H1 (cell line): ENCODE data around the gene STX18. TPM values are rescaled to one million over a fixed set of nuclear protein-coding genes. Genes with fewer than 3 reads are reported as not detected.

Source experiments
- CTCF ChIA-PET: fragments of 300-600 bp; sonication (Branson Sonifier 250); formaldehyde crosslinking; loops from one replicate; lab custom pipeline; 2021; ENCODE audit not compliant: partially characterized antibody; lab: Charles Lee
- POLR2A ChIA-PET: fragments of 300-600 bp; sonication (Branson Sonifier 250); formaldehyde crosslinking; loops from one replicate; lab custom pipeline; 2021; ENCODE audit warnings: inconsistent platforms; ENCODE audit not compliant: partially characterized antibody; lab: Charles Lee
- DNase-seq, 2 experiments: peaks; one replicate each; pipeline versions ENCODE4 v3.0.0 to v3.0.0-alpha.2; 2010 to 2022; ENCODE audit warnings: low spot score in 2 of 2, low read depth in 1 of 2, mixed read lengths in 1 of 2
- FAIRE-seq: peaks from 2 replicates; lab custom pipeline; 2011; peaks lifted over from hg19 to GRCh38; lab: Jason Lieb, UNC
- H2AFZ ChIP-seq: 2 replicates; pipeline ENCODE4 v1.8.1; 2012; ENCODE audit warnings: low read length, inconsistent platforms
- H2AK5ac ChIP-seq: 2 replicates; pipeline ENCODE4 v1.6.1; 2013; ENCODE audit warnings: low read depth, low read length
- H2BK120ac ChIP-seq: replicated peaks from 2 replicates; pipeline ENCODE3; 2013; ENCODE audit warnings: low read depth, low read length, inconsistent platforms
- H2BK12ac ChIP-seq: 2 replicates; pipeline ENCODE4 v1.6.1; 2013; ENCODE audit warnings: low read depth, low read length
- H2BK15ac ChIP-seq: 2 replicates; pipeline ENCODE4 v1.6.1; 2013; ENCODE audit warnings: low read length
- H2BK20ac ChIP-seq: 2 replicates; pipeline ENCODE4 v1.6.1; 2013; ENCODE audit warnings: low read length
- H2BK5ac ChIP-seq: 2 replicates; pipeline ENCODE4 v1.6.1; 2013; ENCODE audit warnings: low read depth, low read length
- H3K14ac ChIP-seq: 2 replicates; pipeline ENCODE4 v1.6.1; 2013; ENCODE audit warnings: inconsistent platforms; ENCODE audit not compliant: insufficient read length
- H3K18ac ChIP-seq: 2 replicates; pipeline ENCODE4 v1.6.1; 2013; ENCODE audit warnings: low read length; ENCODE audit errors: extremely low read depth
- H3K23ac ChIP-seq: 2 replicates; pipeline ENCODE4 v1.6.1; 2013; ENCODE audit warnings: inconsistent platforms; ENCODE audit not compliant: insufficient read length
- H3K23me2 ChIP-seq: 2 replicates; pipeline ENCODE4 v1.6.1; 2013; ENCODE audit warnings: low read depth, low read length
- H3K27ac ChIP-seq: 2 replicates; pipeline ENCODE4 v1.6.1; 2011; ENCODE audit warnings: low read depth, low read length, inconsistent platforms
- H3K27me3 ChIP-seq, 4 experiments: replicated peaks in 1 of 4; 1 replicate in 1 of 4; 2 replicates in 3 of 4; pipeline versions ENCODE4 v1.6.1 to v1.8.1; 2011 to 2013; ENCODE audit warnings: low read length in 3 of 4, mild to moderate bottlenecking in 3 of 4, inconsistent platforms in 2 of 4, mixed read lengths in 2 of 4, moderate library complexity in 1 of 4; ENCODE audit not compliant: control insufficient read depth in 3 of 4, insufficient read depth in 3 of 4; ENCODE audit errors: extremely low read depth in 1 of 4
- H3K36me3 ChIP-seq, 4 experiments: 2 replicates each; pipeline versions ENCODE4 v1.6.1 to v1.8.1; 2011 to 2013; ENCODE audit warnings: mild to moderate bottlenecking in 4 of 4, low read length in 3 of 4, moderate library complexity in 2 of 4, control low read depth in 1 of 4, inconsistent platforms in 1 of 4; ENCODE audit not compliant: insufficient read depth in 4 of 4, control insufficient read depth in 2 of 4
- H3K4ac ChIP-seq: replicated peaks from 2 replicates; pipeline ENCODE3; 2013; ENCODE audit warnings: low read length, low read depth, mixed read lengths, inconsistent platforms; ENCODE audit not compliant: insufficient read length
- H3K4me1 ChIP-seq, 4 experiments: replicated peaks in 1 of 4; 1 replicate in 1 of 4; 2 replicates in 3 of 4; pipeline versions ENCODE4 v1.6.1 to v1.8.1; 2011 to 2013; ENCODE audit warnings: low read length in 3 of 4, inconsistent platforms in 2 of 4, mixed read lengths in 1 of 4; ENCODE audit not compliant: insufficient read depth in 4 of 4, control insufficient read depth in 3 of 4
- H3K4me2 ChIP-seq, 2 experiments: 2 replicates each; pipeline versions ENCODE4 v1.6.1 to v1.8.1; 2011 to 2013; ENCODE audit warnings: low read depth in 2 of 2, low read length in 2 of 2, control low read depth in 1 of 2, inconsistent platforms in 1 of 2, mild to moderate bottlenecking in 1 of 2; ENCODE audit not compliant: insufficient read depth in 1 of 2
- H3K4me3 ChIP-seq, 4 experiments: fragments of 200-600, 300-600 bp in 1 of 4; sonication (generic), shearing (Covaris generic), sonication (Bioruptor Twin) in 1 of 4; 2 replicates each; pipeline versions ENCODE4 v1.5.1 to v1.8.1; 2011 to 2016; ENCODE audit warnings: low read length in 4 of 4, low read depth in 3 of 4, control low read depth in 2 of 4, inconsistent platforms in 2 of 4, mild to moderate bottlenecking in 2 of 4, mixed read lengths in 1 of 4, moderate library complexity in 1 of 4; ENCODE audit not compliant: insufficient read depth in 2 of 4; ENCODE audit errors: extremely low read depth in 1 of 4
- H3K56ac ChIP-seq: replicated peaks from 2 replicates; pipeline ENCODE3; 2013; ENCODE audit warnings: low read depth, mild to moderate bottlenecking, mixed read lengths, low read length, inconsistent platforms; ENCODE audit not compliant: insufficient read length
- H3K79me1 ChIP-seq: 2 replicates; pipeline ENCODE4 v1.6.1; 2013; ENCODE audit warnings: low read depth, low read length, control low read depth
- H3K79me2 ChIP-seq, 2 experiments: 2 replicates each; pipeline versions ENCODE4 v1.6.1 to v1.8.1; 2012 to 2013; ENCODE audit warnings: low read length in 2 of 2, mild to moderate bottlenecking in 2 of 2, inconsistent platforms in 1 of 2; ENCODE audit not compliant: insufficient read depth in 2 of 2, control insufficient read depth in 1 of 2
- H3K9ac ChIP-seq, 4 experiments: replicated peaks in 1 of 4; 1 replicate in 1 of 4; 2 replicates in 3 of 4; pipeline versions ENCODE4 v1.6.1 to v1.8.1; 2011 to 2013; ENCODE audit warnings: low read depth in 3 of 4, low read length in 3 of 4, control low read depth in 2 of 4, mild to moderate bottlenecking in 2 of 4, moderate library complexity in 2 of 4, inconsistent platforms in 1 of 4; ENCODE audit errors: extremely low read depth in 1 of 4
- H3K9me3 ChIP-seq, 2 experiments: 2 replicates each; pipeline versions ENCODE4 v1.6.1 to v1.8.1; 2012 to 2013; ENCODE audit warnings: mild to moderate bottlenecking in 2 of 2, moderate library complexity in 2 of 2, control low read depth in 1 of 2, inconsistent platforms in 1 of 2, low read depth in 1 of 2, low read length in 1 of 2, mixed read lengths in 1 of 2; ENCODE audit not compliant: insufficient read depth in 2 of 2
- H4K20me1 ChIP-seq, 2 experiments: replicated peaks in 1 of 2; 2 replicates each; pipeline versions ENCODE3 to v1.8.1; 2011 to 2013; ENCODE audit warnings: inconsistent platforms in 2 of 2, low read length in 2 of 2, mild to moderate bottlenecking in 1 of 2; ENCODE audit not compliant: insufficient read depth in 2 of 2, control insufficient read depth in 1 of 2
- H4K5ac ChIP-seq: 2 replicates; pipeline ENCODE4 v1.6.1; 2013; ENCODE audit warnings: low read length, low read depth, mixed read lengths, inconsistent platforms; ENCODE audit not compliant: insufficient read length
- H4K8ac ChIP-seq: 2 replicates; pipeline ENCODE4 v1.8.0; 2013; ENCODE audit warnings: mild to moderate bottlenecking, moderate library complexity, low read length, inconsistent platforms; ENCODE audit not compliant: insufficient read depth; ENCODE audit errors: extremely low read depth
- H4K91ac ChIP-seq: replicated peaks from 2 replicates; pipeline ENCODE3; 2013; ENCODE audit warnings: low read length, mixed read lengths, inconsistent platforms; ENCODE audit not compliant: insufficient read length
- ASH2L ChIP-seq: fragments of 200-600, 300-600 bp; sonication (generic); IDR thresholded peaks from one replicate; pipeline ENCODE4 v1.7.1; 2017; ENCODE audit warnings: low read length
- CTCF ChIP-seq, 3 experiments: IDR thresholded peaks; 1 replicate in 2 of 3; 2 replicates in 1 of 3; pipeline versions ENCODE4 v1.5.1 to v1.6.1; 2011; ENCODE audit warnings: low read length in 3 of 3, mild to moderate bottlenecking in 3 of 3, inconsistent platforms in 2 of 3, low read depth in 1 of 3, moderate library complexity in 1 of 3; ENCODE audit not compliant: insufficient read depth in 1 of 3; ENCODE audit errors: control extremely low read depth in 1 of 3
- NANOG ChIP-seq: IDR thresholded peaks from 2 replicates; pipeline ENCODE4 v1.6.1; 2011; ENCODE audit warnings: low read length, low read depth, mild to moderate bottlenecking, inconsistent platforms; ENCODE audit not compliant: insufficient read depth, poor library complexity, severe bottlenecking
- POLR2A ChIP-seq, 2 experiments: IDR thresholded peaks; 1 replicate in 1 of 2; 2 replicates in 1 of 2; pipeline ENCODE4 v1.6.1; 2011; ENCODE audit warnings: low read depth in 2 of 2, low read length in 2 of 2, mild to moderate bottlenecking in 2 of 2; ENCODE audit errors: control extremely low read depth in 1 of 2
- SIN3A ChIP-seq, 2 experiments: IDR thresholded peaks in 1 of 2; conservative IDR thresholded peaks in 1 of 2; 2 replicates each; pipeline ENCODE4 v1.6.1; 2011 to 2012; ENCODE audit warnings: low read length in 2 of 2, improper control_type of control experiment in 1 of 2, low read depth in 1 of 2, mild to moderate bottlenecking in 1 of 2
- WGBS, 2 experiments: shearing (Covaris generic) in 1 of 2; methylation state at CpG; one replicate each; pipeline versions ENCODE4 v1.1.6 to v1.1.7; 2013 to 2015; ENCODE audit warnings: low lambda C conversion rate in 2 of 2, mixed read lengths in 2 of 2, inconsistent platforms in 1 of 2, low coverage in 1 of 2, missing lambda C conversion rate in 1 of 2; ENCODE audit not compliant: insufficient replicate concordance in 2 of 2, insufficient coverage in 1 of 2, insufficient read length in 1 of 2; ENCODE audit errors: extremely low coverage in 1 of 2, missing lambda C conversion rate in 1 of 2; 5-methylcytosine and 5-hydroxymethylcytosine counted together
- polyA plus RNA-seq, 7 experiments: library from polyadenylated mRNA; depleted of rRNA in 3 of 7; stranded (reverse) in 5 of 7; unstranded in 2 of 7; fragments of >200 nt in 5 of 7; fragments of 200-250 nt in 2 of 7; gene quantifications; 1 replicate in 5 of 7; 2 replicates in 1 of 7; 4 replicates in 1 of 7; pipeline versions ENCODE4 v1.2.1 to v1.2.3, GENCODE V29; 2011 to 2013; ENCODE audit warnings: missing spikeins in 2 of 7, mixed read lengths in 2 of 7
- total RNA-seq: library from RNA; stranded (reverse); fragmentation: NEBNext Ultra II Directional; extraction: Animal tissue kit (Norgen Biotek cat#: 25700); gene quantifications from 2 replicates; pipeline ENCODE4 v1.2.1, GENCODE V29; 2021

Gene STX18
- total and polyA plus RNA-seq, 2 of the 8 experiments (the other 6 are each of a cell fraction or from before 2014, with no cell fraction given) = 14.6 to 18.3 TPM

GRCh38 chr4:4383085-4383484, 158.8 kb downstream of the STX18 start:
- no peak overlapping the region for H3K56ac ChIP-seq
- H3K9ac ChIP-seq = no peak overlapping the region
- H3K79me2 ChIP-seq = no peaks in the 10 kb centered on the region
- no peak overlapping the region for H4K5ac ChIP-seq
- H4K20me1 ChIP-seq = no peaks in the 10 kb centered on the region
- 86% methylated on average over 3 of the region's 3 CpGs; no CpG with 5 or more reads in 1 of the 2 experiments for WGBS, 2 experiments
- H3K14ac ChIP-seq = no peak overlapping the region
- no peak for FAIRE-seq
- H2BK12ac ChIP-seq = no peak overlapping the region
- no peak overlapping the region for H3K4me2 ChIP-seq
- H3K36me3 ChIP-seq = no peaks in the 10 kb centered on the region
- TF ChIP-seq SIN3A (conservative IDR thresholded peaks at IDR 0.05 in 1 of 2, IDR thresholded peaks at IDR 0.05 in 1 of 2; ENCODE audit: low read depth in 1 of 2, low read length in 2 of 2) = no peak
- TF ChIP-seq ASH2L = no peak
- TF ChIP-seq NANOG = no peak
- TF ChIP-seq CTCF (IDR thresholded peaks at IDR 0.05; ENCODE audit: control extremely low read depth in 1 of 3, insufficient read depth in 1 of 3, low read depth in 1 of 3, low read length in 3 of 3) = no peak
- TF ChIP-seq POLR2A (IDR thresholded peaks at IDR 0.05; ENCODE audit: control extremely low read depth in 1 of 2, low read depth in 2 of 2, low read length in 2 of 2) = no peak
- H3K4me1 ChIP-seq = peaks cover 0 to 18% (median 5%) of the 10 kb centered on the region in 4 experiments; a peak in 6 of 7 replicates
- H3K4ac ChIP-seq = no peak overlapping the region
- H3K9me3 ChIP-seq = no peaks in the 10 kb centered on the region
- no peak overlapping the region for H2BK120ac ChIP-seq
- no peaks in the 10 kb centered on the region for H3K79me1 ChIP-seq
- H3K23ac ChIP-seq = no peak overlapping the region
- H4K8ac ChIP-seq = no peak overlapping the region; the same call in 1 of the 2 replicates
- no peak overlapping the region for H2AK5ac ChIP-seq
- peaks cover 8 to 33% (median 25%) of the 10 kb centered on the region in 4 experiments; a peak in 6 of 7 replicates for H3K27me3 ChIP-seq
- H3K27ac ChIP-seq = no peak overlapping the region
- H2BK20ac ChIP-seq = no peak overlapping the region
- H2BK5ac ChIP-seq = no peak overlapping the region
- POLR2A ChIA-PET = no interaction called here
- CTCF ChIA-PET = interaction anchor here (2.1 to 2.7 kb wide), 4 partner anchors 11 to 51 kb away, joined by 4 to 25 read pairs (median 14); no protein-coding TSS in a partner anchor
- H2BK15ac ChIP-seq = no peak overlapping the region
- no peak overlapping the region for H3K4me3 ChIP-seq
- H2AFZ ChIP-seq = no peak overlapping the region
- H3K18ac ChIP-seq = no peak overlapping the region
- no peak overlapping the region for H4K91ac ChIP-seq
- H3K23me2 ChIP-seq = peaks cover 18% of the 10 kb centered on the region; the same call in 1 of the 2 replicates
- no peak for DNase-seq
